CD4-positive, alpha-beta T cell treated with Interleukin-12 subunit alpha and Interleukin-12 subunit beta, for 1 hour (primary cell): ENCODE measurements around the gene GRB14.
"Not testable (repeated sequence)": the region's sequence is repeated elsewhere in the genome, so short reads cannot be mapped to it uniquely, and the experiment has no call there.

Source experiments
- DNase-seq: peaks from one replicate; pipeline ENCODE4 v3.0.0-alpha.2; 2020

Gene GRB14

GRCh38 chr2:164620873-164621763 lies at the start of gene GRB14:
Gene GRB14 (minus strand): TSS chr2:164621482. CDS start chr2:164621309, 173 bp downstream.
- DNase-seq, result no peak

- no peak for DNase-seq
Observed at GRCh38 chr2:164669291-164669690, 48.0 kb upstream of the GRB14 start.

GRCh38 chr2:164667566-164667965 lies 46.3 kb upstream of the GRB14 start:
- no peak for DNase-seq

- no peak for DNase-seq
Observed at GRCh38 chr2:164664070-164664469, 42.8 kb upstream of the GRB14 start.

- DNase-seq, result no peak
Observed at GRCh38 chr2:164662868-164663631, 41.8 kb upstream of the GRB14 start.

- no peak for DNase-seq
Observed at GRCh38 chr2:164662066-164662465, 40.8 kb upstream of the GRB14 start.

- no peak for DNase-seq
Observed at GRCh38 chr2:164661349-164661748, 40.1 kb upstream of the GRB14 start.

GRCh38 chr2:164657129-164657528 lies 35.8 kb upstream of the GRB14 start:
- DNase-seq, result no peak

- no peak for DNase-seq
Observed at GRCh38 chr2:164655750-164656149, 34.5 kb upstream of the GRB14 start.

- DNase-seq, result no peak
Observed at GRCh38 chr2:164655336-164655735, 34.1 kb upstream of the GRB14 start.

- DNase-seq, result no peak
Observed at GRCh38 chr2:164651361-164651760, 30.1 kb upstream of the GRB14 start.

GRCh38 chr2:164644036-164644700 lies 22.9 kb upstream of the GRB14 start:
- no peak for DNase-seq

- DNase-seq, result no peak
Observed at GRCh38 chr2:164642946-164643555, 21.8 kb upstream of the GRB14 start.

- no peak for DNase-seq
Observed at GRCh38 chr2:164642268-164642667, 21.0 kb upstream of the GRB14 start.

- DNase-seq, result not testable (repeated sequence)
Observed at GRCh38 chr2:164628319-164628718, 7.0 kb upstream of the GRB14 start.

GRCh38 chr2:164625378-164625971 lies 4.2 kb upstream of the GRB14 start:
- DNase-seq, result no peak

- DNase-seq, result no peak
Observed at GRCh38 chr2:164624316-164624715, 3.0 kb upstream of the GRB14 start.

- no peak for DNase-seq
Observed at GRCh38 chr2:164622338-164623106, 1.2 kb upstream of the GRB14 start.

- DNase-seq, result no peak
Observed at GRCh38 chr2:164621764-164622105, 453 bp upstream of the GRB14 start.

- no peak for DNase-seq
Observed at GRCh38 chr2:164620457-164620856, 825 bp downstream of the GRB14 start.

GRCh38 chr2:164617466-164617865 lies 3.8 kb downstream of the GRB14 start:
- no peak for DNase-seq
